ENCODE data around the gene GINS1.

DNA sequence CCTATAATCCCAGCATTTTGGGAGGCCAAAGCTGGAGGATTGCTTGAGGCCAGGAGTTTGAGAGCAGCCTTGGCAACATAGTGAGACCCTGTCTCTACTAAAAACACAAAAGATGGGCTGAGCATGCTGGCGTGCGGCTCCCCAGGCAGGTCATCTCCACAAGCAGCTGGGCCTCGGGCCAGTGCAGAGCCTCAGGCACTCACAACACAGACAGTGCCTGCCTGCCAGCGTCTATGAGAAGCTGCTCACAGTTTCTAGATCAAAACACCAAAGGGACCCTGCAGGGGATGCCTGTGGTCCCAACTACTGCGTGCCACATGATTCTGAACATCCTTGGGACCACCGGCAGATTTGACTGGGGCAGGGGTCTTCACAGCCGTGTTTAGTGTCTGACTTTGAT, 59.4 kb downstream of the GINS1 start:
- TF ChIP-seq, protein P1, sequence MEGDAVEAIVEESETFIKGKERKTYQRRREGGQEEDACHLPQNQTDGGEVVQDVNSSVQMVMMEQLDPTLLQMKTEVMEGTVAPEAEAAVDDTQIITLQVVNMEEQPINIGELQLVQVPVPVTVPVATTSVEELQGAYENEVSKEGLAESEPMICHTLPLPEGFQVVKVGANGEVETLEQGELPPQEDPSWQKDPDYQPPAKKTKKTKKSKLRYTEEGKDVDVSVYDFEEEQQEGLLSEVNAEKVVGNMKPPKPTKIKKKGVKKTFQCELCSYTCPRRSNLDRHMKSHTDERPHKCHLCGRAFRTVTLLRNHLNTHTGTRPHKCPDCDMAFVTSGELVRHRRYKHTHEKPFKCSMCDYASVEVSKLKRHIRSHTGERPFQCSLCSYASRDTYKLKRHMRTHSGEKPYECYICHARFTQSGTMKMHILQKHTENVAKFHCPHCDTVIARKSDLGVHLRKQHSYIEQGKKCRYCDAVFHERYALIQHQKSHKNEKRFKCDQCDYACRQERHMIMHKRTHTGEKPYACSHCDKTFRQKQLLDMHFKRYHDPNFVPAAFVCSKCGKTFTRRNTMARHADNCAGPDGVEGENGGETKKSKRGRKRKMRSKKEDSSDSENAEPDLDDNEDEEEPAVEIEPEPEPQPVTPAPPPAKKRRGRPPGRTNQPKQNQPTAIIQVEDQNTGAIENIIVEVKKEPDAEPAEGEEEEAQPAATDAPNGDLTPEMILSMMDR (IDR thresholded peaks at IDR 0.05) = no peak
- TF ChIP-seq EZH2 (IDR thresholded peaks at IDR 0.05; ENCODE audit: borderline replicate concordance, insufficient read depth, low read depth, low read length, poor library complexity, severe bottlenecking) = no peak

Data from B cell (primary cell).